HepG2 (cell line): Measurements from ENCODE around the gene SLC22A7. TPM values are rescaled to one million over a fixed set of nuclear protein-coding genes. Genes with fewer than 3 reads are reported as not detected.

Source experiments
- BRD4 ChIP-seq: sonication (generic); formaldehyde crosslinking; IDR thresholded peaks from 2 replicates; pipeline ENCODE4 v1.4.0; 2020; ENCODE audit warnings: missing genetic modification reagents
- CBX5 ChIP-seq: sonication (generic); formaldehyde crosslinking; IDR thresholded peaks from 2 replicates; pipeline ENCODE4 v1.4.0; 2020; ENCODE audit warnings: missing genetic modification reagents, borderline replicate concordance
- FOSL2 ChIP-seq: sonication (generic); formaldehyde crosslinking; IDR thresholded peaks from 2 replicates; pipeline ENCODE4 v1.4.0; 2020; ENCODE audit warnings: missing genetic modification reagents
- GATAD1 ChIP-seq: IDR thresholded peaks from 2 replicates; pipeline ENCODE4 v1.6.1; 2016; ENCODE audit warnings: missing genetic modification reagents, missing compliant biosample characterization
- KDM2A ChIP-seq: sonication (generic); formaldehyde crosslinking; IDR thresholded peaks from 2 replicates; pipeline ENCODE4 v1.4.0; 2020; ENCODE audit warnings: low read depth, missing genetic modification reagents, borderline replicate concordance
- MIER3 ChIP-seq: IDR thresholded peaks from 2 replicates; pipeline ENCODE4 v1.6.1; 2016; ENCODE audit warnings: missing compliant biosample characterization, borderline replicate concordance
- SIX4 ChIP-seq: sonication (generic); formaldehyde crosslinking; IDR thresholded peaks from 2 replicates; pipeline ENCODE4 v1.4.0; 2020; ENCODE audit warnings: missing genetic modification reagents
- SMAD3 ChIP-seq: sonication (generic); formaldehyde crosslinking; IDR thresholded peaks from 2 replicates; pipeline ENCODE4 v1.4.0; 2020; ENCODE audit warnings: missing genetic modification reagents
- ZEB1 ChIP-seq: IDR thresholded peaks from 2 replicates; pipeline ENCODE4 v1.6.1; 2012; ENCODE audit warnings: mild to moderate bottlenecking, low read depth, inconsistent platforms; ENCODE audit not compliant: insufficient replicate concordance
- ZNF317 ChIP-seq: sonication (generic); formaldehyde crosslinking; IDR thresholded peaks from 2 replicates; pipeline ENCODE4 v1.5.0; 2020; ENCODE audit warnings: mild to moderate bottlenecking, missing genetic modification reagents
- ZNF7 ChIP-seq: IDR thresholded peaks from 2 replicates; pipeline ENCODE4 v1.6.1; 2016; ENCODE audit warnings: missing biosample characterization, missing genetic modification reagents
- ZNF703 ChIP-seq: sonication (generic); formaldehyde crosslinking; IDR thresholded peaks from 2 replicates; pipeline ENCODE4 v1.5.1; 2020; ENCODE audit warnings: missing genetic modification reagents, mild to moderate bottlenecking, moderate library complexity, borderline replicate concordance
- ZNF766 ChIP-seq: sonication (generic); formaldehyde crosslinking; IDR thresholded peaks from 2 replicates; pipeline ENCODE4 v1.5.0; 2020; ENCODE audit warnings: missing genetic modification reagents, borderline replicate concordance
- polyA plus RNA-seq, 8 experiments: library from polyadenylated mRNA; depleted of rRNA in 3 of 8; stranded (reverse) in 7 of 8; unstranded in 1 of 8; fragments of >200 nt; fragmentation: Illumina TruSeq in 4 of 8; extraction: Trizol in 4 of 8; gene quantifications; 2 replicates each; pipeline versions ENCODE4 v1.2.1 to v1.2.3, GENCODE V29; 2011 to 2016; ENCODE audit warnings: low read depth in 4 of 8, missing spikeins in 1 of 8, mixed read lengths in 1 of 8; ENCODE audit not compliant: insufficient read depth in 1 of 8
- total RNA-seq, 5 experiments: library from RNA; depleted of rRNA; stranded (reverse); fragments of >200 nt; fragmentation: Illumina TruSeq; extraction: Trizol; gene quantifications; 2 replicates each; pipeline ENCODE4 v1.2.3, GENCODE V29; 2016; ENCODE audit warnings: low read depth in 1 of 5
- TF ChIP-seq, protein P1 (sequence below): sonication (generic); formaldehyde crosslinking; IDR thresholded peaks from 2 replicates; pipeline ENCODE4 v1.4.0; 2020; ENCODE audit warnings: missing genetic modification reagents, borderline replicate concordance
- TF ChIP-seq, protein P2 (sequence below): sonication (generic); formaldehyde crosslinking; IDR thresholded peaks from 2 replicates; pipeline ENCODE4 v1.4.0; 2020; ENCODE audit warnings: mild to moderate bottlenecking, missing genetic modification reagents
- TF ChIP-seq, protein P3 (sequence below): sonication (generic); formaldehyde crosslinking; IDR thresholded peaks from 2 replicates; pipeline ENCODE4 v1.5.1; 2020; ENCODE audit warnings: mild to moderate bottlenecking, moderate library complexity, missing genetic modification reagents
- TF ChIP-seq, protein P4 (sequence below): sonication (generic); formaldehyde crosslinking; IDR thresholded peaks from 2 replicates; pipeline ENCODE4 v1.5.0; 2020; ENCODE audit warnings: missing genetic modification reagents
- TF ChIP-seq, protein P5 (sequence below): sonication (generic); formaldehyde crosslinking; IDR thresholded peaks from 2 replicates; pipeline ENCODE4 v1.5.0; 2020; ENCODE audit warnings: mild to moderate bottlenecking, missing genetic modification reagents

SLC22A7 gene
- total and polyA plus RNA-seq, 2 of the 13 experiments (the other 11 are each of a cell fraction or from before 2014, with no cell fraction given): 5.3 to 22.6 TPM

DNA sequence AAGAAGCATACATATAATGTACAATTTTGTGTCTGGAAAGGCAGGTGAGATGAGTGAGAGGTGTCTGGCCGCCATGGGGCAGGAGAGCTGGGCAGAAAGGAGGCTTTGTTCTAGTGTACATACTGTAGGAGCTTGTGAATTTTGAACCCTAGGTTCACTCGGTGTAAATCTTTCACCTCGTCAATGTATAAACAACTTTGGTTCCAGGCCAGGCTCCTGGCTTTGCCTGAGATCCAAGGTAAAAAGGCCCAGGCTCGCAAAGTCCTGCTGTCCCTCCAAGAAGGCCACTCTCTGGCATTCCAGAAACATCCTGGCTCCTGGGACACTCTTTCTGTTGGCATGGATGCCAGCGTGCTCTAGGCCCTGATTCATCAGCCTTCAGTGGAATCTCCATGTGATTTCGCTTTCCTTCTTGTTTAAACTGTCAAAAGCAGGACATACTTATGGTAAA is 7.1 kb upstream of the SLC22A7 start (continued):
- peak; percentile 54; the same call in 1 of the 2 replicates for TF ChIP-seq MIER3 (CRISPR knock-in tag)
- TF ChIP-seq ZNF703: no peak
- TF ChIP-seq CBX5 (CRISPR knock-in tag): peak; percentile 10; the same call in 1 of the 2 replicates
- no peak for TF ChIP-seq SIX4 (CRISPR knock-in tag)
- peak; percentile 60; the same call in 1 of the 2 replicates for TF ChIP-seq SMAD3 (CRISPR knock-in tag)
- TF ChIP-seq ZNF317 (CRISPR knock-in tag): 0 out of 2 replicates have a peak, but pooled peaks have one; percentile 54
- TF ChIP-seq, protein P1, sequence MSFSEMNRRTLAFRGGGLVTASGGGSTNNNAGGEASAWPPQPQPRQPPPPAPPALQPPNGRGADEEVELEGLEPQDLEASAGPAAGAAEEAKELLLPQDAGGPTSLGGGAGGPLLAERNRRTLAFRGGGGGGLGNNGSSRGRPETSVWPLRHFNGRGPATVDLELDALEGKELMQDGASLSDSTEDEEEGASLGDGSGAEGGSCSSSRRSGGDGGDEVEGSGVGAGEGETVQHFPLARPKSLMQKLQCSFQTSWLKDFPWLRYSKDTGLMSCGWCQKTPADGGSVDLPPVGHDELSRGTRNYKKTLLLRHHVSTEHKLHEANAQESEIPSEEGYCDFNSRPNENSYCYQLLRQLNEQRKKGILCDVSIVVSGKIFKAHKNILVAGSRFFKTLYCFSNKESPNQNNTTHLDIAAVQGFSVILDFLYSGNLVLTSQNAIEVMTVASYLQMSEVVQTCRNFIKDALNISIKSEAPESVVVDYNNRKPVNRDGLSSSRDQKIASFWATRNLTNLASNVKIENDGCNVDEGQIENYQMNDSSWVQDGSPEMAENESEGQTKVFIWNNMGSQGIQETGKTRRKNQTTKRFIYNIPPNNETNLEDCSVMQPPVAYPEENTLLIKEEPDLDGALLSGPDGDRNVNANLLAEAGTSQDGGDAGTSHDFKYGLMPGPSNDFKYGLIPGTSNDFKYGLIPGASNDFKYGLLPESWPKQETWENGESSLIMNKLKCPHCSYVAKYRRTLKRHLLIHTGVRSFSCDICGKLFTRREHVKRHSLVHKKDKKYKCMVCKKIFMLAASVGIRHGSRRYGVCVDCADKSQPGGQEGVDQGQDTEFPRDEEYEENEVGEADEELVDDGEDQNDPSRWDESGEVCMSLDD: peak; percentile 70; the same call in 1 of the 2 replicates
- TF ChIP-seq BRD4: peak; percentile 81
- TF ChIP-seq KDM2A (CRISPR knock-in tag): peak; percentile 56; the same call in 1 of the 2 replicates
- TF ChIP-seq FOSL2 (CRISPR knock-in tag): no peak; the same call in 1 of the 2 replicates
- peak; percentile 78; the same call in 1 of the 2 replicates for TF ChIP-seq ZNF766 (CRISPR knock-in tag)
- no peak for TF ChIP-seq ZNF7 (CRISPR knock-in tag)
- TF ChIP-seq, protein P2, sequence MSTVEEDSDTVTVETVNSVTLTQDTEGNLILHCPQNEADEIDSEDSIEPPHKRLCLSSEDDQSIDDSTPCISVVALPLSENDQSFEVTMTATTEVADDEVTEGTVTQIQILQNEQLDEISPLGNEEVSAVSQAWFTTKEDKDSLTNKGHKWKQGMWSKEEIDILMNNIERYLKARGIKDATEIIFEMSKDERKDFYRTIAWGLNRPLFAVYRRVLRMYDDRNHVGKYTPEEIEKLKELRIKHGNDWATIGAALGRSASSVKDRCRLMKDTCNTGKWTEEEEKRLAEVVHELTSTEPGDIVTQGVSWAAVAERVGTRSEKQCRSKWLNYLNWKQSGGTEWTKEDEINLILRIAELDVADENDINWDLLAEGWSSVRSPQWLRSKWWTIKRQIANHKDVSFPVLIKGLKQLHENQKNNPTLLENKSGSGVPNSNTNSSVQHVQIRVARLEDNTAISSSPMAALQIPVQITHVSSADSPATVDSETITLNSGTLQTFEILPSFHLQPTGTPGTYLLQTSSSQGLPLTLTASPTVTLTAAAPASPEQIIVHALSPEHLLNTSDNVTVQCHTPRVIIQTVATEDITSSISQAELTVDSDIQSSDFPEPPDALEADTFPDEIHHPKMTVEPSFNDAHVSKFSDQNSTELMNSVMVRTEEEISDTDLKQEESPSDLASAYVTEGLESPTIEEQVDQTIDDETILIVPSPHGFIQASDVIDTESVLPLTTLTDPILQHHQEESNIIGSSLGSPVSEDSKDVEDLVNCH (CRISPR knock-in tag): no peak
- TF ChIP-seq, protein P3, sequence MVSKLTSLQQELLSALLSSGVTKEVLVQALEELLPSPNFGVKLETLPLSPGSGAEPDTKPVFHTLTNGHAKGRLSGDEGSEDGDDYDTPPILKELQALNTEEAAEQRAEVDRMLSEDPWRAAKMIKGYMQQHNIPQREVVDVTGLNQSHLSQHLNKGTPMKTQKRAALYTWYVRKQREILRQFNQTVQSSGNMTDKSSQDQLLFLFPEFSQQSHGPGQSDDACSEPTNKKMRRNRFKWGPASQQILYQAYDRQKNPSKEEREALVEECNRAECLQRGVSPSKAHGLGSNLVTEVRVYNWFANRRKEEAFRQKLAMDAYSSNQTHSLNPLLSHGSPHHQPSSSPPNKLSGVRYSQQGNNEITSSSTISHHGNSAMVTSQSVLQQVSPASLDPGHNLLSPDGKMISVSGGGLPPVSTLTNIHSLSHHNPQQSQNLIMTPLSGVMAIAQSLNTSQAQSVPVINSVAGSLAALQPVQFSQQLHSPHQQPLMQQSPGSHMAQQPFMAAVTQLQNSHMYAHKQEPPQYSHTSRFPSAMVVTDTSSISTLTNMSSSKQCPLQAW: peak; percentile 84
- no peak for TF ChIP-seq GATAD1
- TF ChIP-seq, protein P4, sequence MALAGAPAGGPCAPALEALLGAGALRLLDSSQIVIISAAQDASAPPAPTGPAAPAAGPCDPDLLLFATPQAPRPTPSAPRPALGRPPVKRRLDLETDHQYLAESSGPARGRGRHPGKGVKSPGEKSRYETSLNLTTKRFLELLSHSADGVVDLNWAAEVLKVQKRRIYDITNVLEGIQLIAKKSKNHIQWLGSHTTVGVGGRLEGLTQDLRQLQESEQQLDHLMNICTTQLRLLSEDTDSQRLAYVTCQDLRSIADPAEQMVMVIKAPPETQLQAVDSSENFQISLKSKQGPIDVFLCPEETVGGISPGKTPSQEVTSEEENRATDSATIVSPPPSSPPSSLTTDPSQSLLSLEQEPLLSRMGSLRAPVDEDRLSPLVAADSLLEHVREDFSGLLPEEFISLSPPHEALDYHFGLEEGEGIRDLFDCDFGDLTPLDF (CRISPR knock-in tag): peak; percentile 63; the same call in 1 of the 2 replicates
- TF ChIP-seq ZEB1: peak; percentile 89
- TF ChIP-seq, protein P5, sequence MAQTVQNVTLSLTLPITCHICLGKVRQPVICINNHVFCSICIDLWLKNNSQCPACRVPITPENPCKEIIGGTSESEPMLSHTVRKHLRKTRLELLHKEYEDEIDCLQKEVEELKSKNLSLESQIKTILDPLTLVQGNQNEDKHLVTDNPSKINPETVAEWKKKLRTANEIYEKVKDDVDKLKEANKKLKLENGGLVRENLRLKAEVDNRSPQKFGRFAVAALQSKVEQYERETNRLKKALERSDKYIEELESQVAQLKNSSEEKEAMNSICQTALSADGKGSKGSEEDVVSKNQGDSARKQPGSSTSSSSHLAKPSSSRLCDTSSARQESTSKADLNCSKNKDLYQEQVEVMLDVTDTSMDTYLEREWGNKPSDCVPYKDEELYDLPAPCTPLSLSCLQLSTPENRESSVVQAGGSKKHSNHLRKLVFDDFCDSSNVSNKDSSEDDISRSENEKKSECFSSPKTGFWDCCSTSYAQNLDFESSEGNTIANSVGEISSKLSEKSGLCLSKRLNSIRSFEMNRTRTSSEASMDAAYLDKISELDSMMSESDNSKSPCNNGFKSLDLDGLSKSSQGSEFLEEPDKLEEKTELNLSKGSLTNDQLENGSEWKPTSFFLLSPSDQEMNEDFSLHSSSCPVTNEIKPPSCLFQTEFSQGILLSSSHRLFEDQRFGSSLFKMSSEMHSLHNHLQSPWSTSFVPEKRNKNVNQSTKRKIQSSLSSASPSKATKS (CRISPR knock-in tag): no peak
